Activated CD4-positive, alpha-beta T cell treated with anti-CD3 and anti-CD28 coated beads, Interleukin-2, amount 50 U/mL, for 16 hours (primary cell): Measurements from ENCODE around the gene SLC12A5.
A peak's percentile ranks its signal among the peaks of the same experiment; 100 is the strongest.
"Not testable (repeated sequence)": the region's sequence is repeated elsewhere in the genome, so short reads cannot be mapped to it uniquely, and the experiment has no call there.

Experiments used
- DNase-seq: peaks from one replicate; pipeline ENCODE4 v3.0.0-alpha.2; 2020

The SLC12A5 gene

DNA sequence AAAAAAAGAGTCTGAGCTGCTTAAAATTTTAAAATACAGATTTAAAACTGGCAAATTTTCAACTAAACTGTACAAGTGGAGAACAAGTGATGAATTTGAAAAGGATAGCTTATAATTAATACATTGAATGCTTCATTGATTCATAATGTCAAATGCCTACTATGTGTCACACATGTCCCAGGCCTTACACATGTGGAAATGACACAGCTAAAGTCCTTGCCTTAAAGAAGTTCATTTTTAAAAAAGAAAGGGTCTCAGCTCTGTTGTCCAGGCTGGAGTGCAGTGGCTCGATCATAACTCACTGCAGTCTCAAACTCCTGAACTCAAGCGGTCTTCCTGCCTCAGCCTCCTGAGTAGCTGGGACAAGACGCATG is 55.8 kb downstream of the SLC12A5 start:
- DNase-seq = no peak

DNA sequence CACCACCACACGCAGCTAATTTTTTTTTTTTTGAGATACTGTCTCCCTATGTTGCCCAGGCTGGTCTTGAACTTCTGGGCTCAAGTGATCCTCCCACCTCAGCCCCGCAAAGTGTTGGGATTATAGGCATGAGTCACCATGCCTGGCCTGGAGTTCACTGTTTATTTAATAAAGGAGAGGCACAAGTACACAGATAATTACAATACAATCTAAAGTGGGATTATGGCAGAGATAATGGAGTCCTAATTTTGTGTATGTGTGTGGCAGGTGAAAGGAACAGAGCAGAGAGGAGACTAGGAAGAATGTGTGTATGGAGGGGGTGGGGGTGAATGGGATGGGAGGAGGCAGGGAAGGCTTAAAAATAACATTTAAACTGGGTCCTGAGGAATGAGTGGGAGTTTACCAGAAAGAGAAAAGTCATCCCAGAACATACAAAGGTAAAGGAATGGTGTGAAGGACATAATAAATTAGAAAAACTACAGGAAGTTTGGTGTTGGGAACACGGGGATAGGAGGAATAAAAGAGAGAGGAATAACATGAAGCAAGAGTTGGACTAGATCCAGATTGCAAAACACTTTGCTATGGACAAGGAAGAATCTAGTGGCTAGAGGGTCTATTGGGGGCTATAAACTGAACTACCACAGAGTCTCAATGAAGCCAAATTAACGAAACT is 56.3 kb downstream of the SLC12A5 start:
- no peak for DNase-seq

- DNase-seq = no peak
Observed at GRCh38 chr20:46087161-46087560, 58.1 kb downstream of the SLC12A5 start.

DNA sequence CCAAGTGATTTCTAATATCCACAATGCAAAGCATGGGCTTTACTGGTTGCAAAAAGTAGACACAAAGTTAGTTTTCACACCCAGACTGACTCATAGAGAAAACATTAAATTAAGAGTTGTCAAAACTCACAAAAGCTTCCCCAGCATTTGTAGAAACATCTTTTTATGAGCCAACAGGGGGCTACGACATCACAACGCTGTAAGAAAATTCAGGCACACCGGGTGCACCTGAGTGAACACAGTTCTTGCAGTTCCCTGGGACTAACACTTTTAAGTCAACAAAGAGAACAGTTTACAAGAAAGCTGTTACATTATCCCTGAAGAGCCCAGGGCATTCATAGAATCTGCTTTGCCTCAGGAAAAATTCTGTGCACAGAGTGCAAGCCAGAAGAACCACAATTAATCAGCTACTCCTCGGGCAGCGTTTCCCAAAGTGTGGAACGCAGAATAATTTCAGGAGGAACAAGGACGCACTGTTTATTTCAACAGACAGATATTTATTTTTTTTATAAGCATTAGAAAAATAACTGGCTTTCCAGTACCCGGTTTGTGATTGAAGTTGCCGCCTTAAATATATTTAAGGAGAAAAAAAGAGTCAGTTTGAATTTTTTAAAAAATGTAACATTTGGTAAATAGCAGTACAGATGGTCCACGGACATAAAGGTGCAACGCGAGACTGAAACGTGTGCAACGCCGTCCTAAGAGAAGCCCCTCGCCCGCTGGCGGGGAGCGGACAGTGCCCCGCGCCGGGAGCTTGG is 59.6 kb downstream of the SLC12A5 start:
- peak; percentile 35 for DNase-seq

- no peak for DNase-seq
Observed at GRCh38 chr20:46089167-46089416, 60.1 kb downstream of the SLC12A5 start.

DNA sequence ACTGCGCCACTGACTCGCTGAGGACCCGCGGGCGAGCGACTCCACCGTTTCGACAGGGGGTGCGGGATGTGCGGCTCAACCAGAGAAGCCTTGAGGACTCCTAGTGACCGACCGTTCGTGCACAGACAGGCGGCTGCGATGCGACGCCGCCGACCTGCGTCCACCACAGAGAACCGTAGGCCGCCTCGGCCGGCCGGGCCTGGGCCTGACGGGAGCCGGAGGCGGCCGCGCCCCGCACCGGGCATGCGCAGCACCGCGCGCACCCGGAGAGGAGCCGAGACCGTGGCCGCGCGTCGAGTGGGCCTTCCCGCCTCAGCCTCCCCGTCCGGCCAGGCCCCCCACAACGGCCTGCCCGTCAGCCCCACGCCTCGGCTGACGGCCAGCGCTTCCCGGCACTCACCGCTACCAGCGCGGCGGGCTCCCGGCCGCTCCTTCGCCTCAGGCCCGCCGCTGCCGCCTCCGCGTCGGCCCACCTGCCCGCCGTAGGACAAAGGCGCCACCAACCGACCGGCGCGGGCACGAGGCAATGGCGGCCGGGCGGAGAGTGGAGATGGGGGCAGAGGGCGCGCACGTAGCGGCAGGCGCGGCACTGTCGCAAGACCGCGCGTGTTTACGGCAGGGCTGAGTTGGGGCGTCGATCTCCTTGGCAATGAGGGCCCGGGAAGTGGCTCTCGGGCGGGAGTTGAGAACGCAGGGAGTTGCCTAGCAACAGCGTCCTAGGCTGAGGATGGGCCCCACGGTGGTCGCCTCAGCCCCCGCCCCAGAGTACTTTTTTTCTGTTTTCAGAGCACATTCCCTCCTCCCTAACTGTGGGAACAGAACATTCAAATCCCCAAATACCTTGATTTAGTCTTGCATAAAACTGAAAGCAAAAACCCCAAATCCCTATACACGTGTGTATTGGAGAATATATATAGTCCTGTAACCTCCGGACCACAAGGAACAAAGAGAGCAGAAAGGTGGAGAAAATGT is 60.7 kb downstream of the SLC12A5 start, which contains the start of gene NCOA5:
Gene NCOA5 (minus strand): TSS at position 546 of the 972 bp plus-strand sequence. CDS start 10,538 bp downstream, outside the sequence.
- peak; percentile 97 for DNase-seq

- DNase-seq = not testable (repeated sequence)
Observed at GRCh38 chr20:46091622-46092535, 62.9 kb downstream of the SLC12A5 start.

DNA sequence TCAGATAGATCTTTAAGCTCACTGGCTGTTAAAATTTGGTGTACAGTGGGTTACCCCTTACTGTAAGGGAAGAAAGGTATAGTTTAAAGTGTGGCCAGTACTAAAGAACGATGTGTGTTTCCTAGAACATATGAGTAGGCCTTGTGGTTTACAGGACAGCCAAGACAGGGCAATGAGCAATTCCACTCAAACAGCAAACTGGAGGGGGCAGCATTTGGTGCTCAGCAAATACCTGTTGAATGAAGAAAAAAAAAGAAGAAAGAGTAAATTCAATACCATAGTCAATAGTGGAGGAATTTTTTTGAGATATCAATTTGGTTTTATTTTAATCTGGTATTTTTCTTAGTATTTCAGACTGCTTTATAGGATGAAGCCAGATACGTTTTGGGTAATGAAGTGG is 64.5 kb downstream of the SLC12A5 start:
- DNase-seq = no peak

- no peak for DNase-seq
Observed at GRCh38 chr20:46099491-46100287, 70.7 kb downstream of the SLC12A5 start.

DNA sequence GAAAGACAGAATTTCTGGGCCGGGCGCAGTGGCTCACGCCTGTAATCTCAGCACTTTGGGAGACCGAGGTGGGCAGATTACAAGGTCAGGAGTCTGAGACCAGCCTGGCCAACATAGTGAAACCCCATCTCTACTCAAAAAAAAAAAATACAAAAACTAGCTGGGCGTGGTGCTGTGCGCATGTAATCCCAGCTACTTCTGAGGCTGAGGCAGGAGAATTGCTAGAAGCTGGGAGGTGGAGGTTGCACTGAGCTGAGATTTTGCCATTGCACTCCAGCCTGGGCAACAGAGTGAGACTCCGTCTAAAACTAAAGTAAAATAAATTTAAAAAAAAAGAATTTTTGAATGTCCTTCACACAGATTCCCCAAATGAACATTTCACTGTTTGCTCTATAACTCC is 71.4 kb downstream of the SLC12A5 start:
- not testable (repeated sequence) for DNase-seq

- no peak for DNase-seq
Observed at GRCh38 chr20:46100988-46101387, 72.0 kb downstream of the SLC12A5 start.

- no peak for DNase-seq
Observed at GRCh38 chr20:46101957-46102356, 72.9 kb downstream of the SLC12A5 start.

DNA sequence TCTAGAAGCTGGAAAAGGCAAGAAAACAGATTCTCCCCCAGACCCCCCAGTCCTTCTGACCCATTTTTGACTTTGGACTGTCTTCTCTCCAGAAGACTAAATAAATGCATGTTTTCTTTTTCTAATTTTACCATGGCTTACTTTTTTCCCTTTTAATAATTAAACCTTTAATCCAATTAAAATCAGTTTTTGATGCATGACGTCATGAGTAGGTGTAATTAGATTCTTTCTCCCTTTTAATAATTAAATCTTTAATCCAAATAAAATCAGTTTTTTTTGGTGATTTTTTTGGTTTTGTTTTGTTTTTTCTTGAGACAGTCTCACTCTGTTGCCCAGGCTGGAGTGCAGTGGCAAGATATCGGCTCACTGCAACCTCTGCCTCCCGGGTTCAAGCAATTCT is 73.9 kb downstream of the SLC12A5 start:
- DNase-seq = no peak

GRCh38 chr20:46104262-46104661 is 75.2 kb downstream of the SLC12A5 start:
- no peak for DNase-seq

GRCh38 chr20:46107061-46107460 is 78.0 kb downstream of the SLC12A5 start:
- no peak for DNase-seq

DNA sequence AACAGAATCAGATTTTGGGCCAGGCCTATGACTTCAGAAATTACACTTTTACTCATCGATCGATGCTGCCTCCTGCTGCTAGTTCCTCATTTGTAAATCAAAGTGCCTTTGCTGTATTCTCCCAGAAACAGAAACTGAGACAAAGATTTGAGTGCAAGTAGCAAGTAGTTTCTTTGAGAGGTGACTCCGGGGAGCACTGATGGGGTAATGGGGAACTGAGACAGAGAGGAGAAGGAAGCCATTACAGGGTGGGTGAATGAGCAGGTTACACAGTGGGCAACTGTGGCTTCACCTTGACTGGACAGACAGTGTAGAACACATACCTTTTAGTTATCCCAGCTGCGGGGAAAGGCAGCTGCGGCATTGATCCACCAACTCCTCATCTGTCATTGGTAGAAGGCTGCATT is 79.4 kb downstream of the SLC12A5 start:
- DNase-seq = peak; percentile 16

DNA sequence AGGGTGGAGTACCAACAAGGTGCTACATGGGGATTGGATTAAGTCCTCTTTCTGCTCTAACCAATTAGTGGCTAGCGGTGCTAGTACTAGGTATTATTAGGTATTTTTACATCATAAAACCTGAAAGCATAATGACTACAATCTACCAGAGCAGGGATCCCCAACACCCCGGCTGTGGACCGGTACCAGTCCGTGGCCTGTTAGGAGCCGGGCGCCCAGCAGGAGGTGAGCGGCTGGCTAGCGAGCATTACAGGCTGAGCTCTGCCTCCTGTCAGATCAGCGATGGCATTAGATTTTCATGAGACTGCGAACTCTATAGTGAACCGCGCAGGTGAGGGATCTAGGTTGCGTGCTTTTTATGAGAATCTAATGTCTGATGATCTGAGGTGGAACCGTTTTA is 80.0 kb downstream of the SLC12A5 start:
- DNase-seq = no peak
